GM12878 (cell line): ENCODE results near the gene HOXB2. TPM values are rescaled to one million over a fixed set of nuclear protein-coding genes. Genes with fewer than 3 reads are reported as not detected.
A peak's percentile ranks its signal among the peaks of the same experiment; 100 is the strongest.

Source experiments
- ASH2L ChIP-seq: fragments of 300-600, 200-600 bp; sonication (generic); IDR thresholded peaks from 2 replicates; pipeline ENCODE4 v1.6.1; 2017; ENCODE audit warnings: low read depth, mild to moderate bottlenecking, borderline replicate concordance
- ATF7 ChIP-seq: fragments of 450-650 bp; IDR thresholded peaks from 2 replicates; pipeline ENCODE4 v1.6.1; 2016; ENCODE audit warnings: low read depth, mild to moderate bottlenecking
- BCL11A ChIP-seq: IDR thresholded peaks from 2 replicates; pipeline ENCODE4 v1.6.1; 2011; ENCODE audit warnings: low read depth, low read length
- BHLHE40 ChIP-seq, 2 experiments: fragments of 450-650 bp in 1 of 2; IDR thresholded peaks; 2 replicates each; pipeline ENCODE4 v1.6.1; 2011 to 2017; ENCODE audit warnings: low read depth in 2 of 2, borderline replicate concordance in 1 of 2, improper control_type of control experiment in 1 of 2, low read length in 1 of 2, mild to moderate bottlenecking in 1 of 2
- BRCA1 ChIP-seq: IDR thresholded peaks from 2 replicates; pipeline ENCODE4 v1.6.1; 2011; ENCODE audit warnings: low read depth, low read length, improper control_type of control experiment
- CHD1 ChIP-seq: IDR thresholded peaks from 2 replicates; pipeline ENCODE4 v1.6.1; 2012; ENCODE audit warnings: low read depth, low read length, improper control_type of control experiment
- CHD4 ChIP-seq: fragments of 200-600 bp; sonication (generic); IDR thresholded peaks from 2 replicates; pipeline ENCODE4 v1.6.1; 2016; ENCODE audit warnings: mild to moderate bottlenecking
- E4F1 ChIP-seq: fragments of 450-650 bp; IDR thresholded peaks from 2 replicates; pipeline ENCODE4 v1.6.1; 2018; ENCODE audit warnings: borderline replicate concordance, mild to moderate bottlenecking; ENCODE audit not compliant: partially characterized antibody
- EP300 ChIP-seq, 2 experiments: fragments of 150-350 bp in 1 of 2; IDR thresholded peaks; 2 replicates each; pipeline ENCODE4 v1.6.1; 2011 to 2012; ENCODE audit warnings: low read depth in 2 of 2, low read length in 2 of 2, borderline replicate concordance in 1 of 2, improper control_type of control experiment in 1 of 2, inconsistent platforms in 1 of 2; ENCODE audit not compliant: control insufficient read depth in 1 of 2
- FOXK2 ChIP-seq: fragments of 450-650 bp; IDR thresholded peaks from 2 replicates; pipeline ENCODE4 v1.6.1; 2017; ENCODE audit warnings: mild to moderate bottlenecking, moderate library complexity
- HDGF ChIP-seq: fragments of 450-650 bp; IDR thresholded peaks from 2 replicates; pipeline ENCODE4 v1.6.1; 2016; ENCODE audit warnings: antibody characterized with exemption
- IKZF2 ChIP-seq, 2 experiments: fragments of 450-650 bp; IDR thresholded peaks; 2 replicates each; pipeline ENCODE4 v1.6.1; 2017; ENCODE audit warnings: mild to moderate bottlenecking in 2 of 2, moderate library complexity in 2 of 2
- IRF3 ChIP-seq: fragments of 450-650 bp; IDR thresholded peaks from 2 replicates; pipeline ENCODE4 v1.6.1; 2014; ENCODE audit warnings: mild to moderate bottlenecking
- IRF4 ChIP-seq: IDR thresholded peaks from 2 replicates; pipeline ENCODE4 v1.6.1; 2011; ENCODE audit warnings: low read depth, low read length
- JUNB ChIP-seq: IDR thresholded peaks from 2 replicates; pipeline ENCODE4 v1.6.1; 2016; ENCODE audit warnings: antibody characterized with exemption, mild to moderate bottlenecking
- KDM1A ChIP-seq: fragments of 200-600 bp; sonication (generic); IDR thresholded peaks from 2 replicates; pipeline ENCODE4 v1.6.1; 2016; ENCODE audit warnings: borderline replicate concordance
- LARP7 ChIP-seq: fragments of 450-650 bp; IDR thresholded peaks from 2 replicates; pipeline ENCODE4 v1.6.1; 2017; ENCODE audit warnings: mild to moderate bottlenecking
- MEF2A ChIP-seq: IDR thresholded peaks from 2 replicates; pipeline ENCODE4 v1.6.1; 2011; ENCODE audit warnings: low read depth, mild to moderate bottlenecking, low read length, moderate library complexity; ENCODE audit not compliant: insufficient read depth
- MTA3 ChIP-seq: IDR thresholded peaks from 2 replicates; pipeline ENCODE4 v1.6.1; 2012; ENCODE audit warnings: low read length, inconsistent platforms, borderline replicate concordance
- NFYA ChIP-seq: IDR thresholded peaks from 2 replicates; pipeline ENCODE4 v1.6.1; 2011; ENCODE audit warnings: low read depth, mild to moderate bottlenecking, low read length, improper control_type of control experiment, borderline replicate concordance
- NR2C2 ChIP-seq: IDR thresholded peaks from 2 replicates; pipeline ENCODE4 v1.6.1; 2011; ENCODE audit warnings: borderline replicate concordance, low read depth; ENCODE audit not compliant: control insufficient read depth, insufficient read length
- NRF1 ChIP-seq: conservative IDR thresholded peaks from 2 replicates; pipeline ENCODE4 v1.6.1; 2011; ENCODE audit warnings: mild to moderate bottlenecking, low read depth, low read length, improper control_type of control experiment
- PML ChIP-seq: IDR thresholded peaks from 2 replicates; pipeline ENCODE4 v1.6.1; 2012; ENCODE audit warnings: low read length, inconsistent platforms
- POLR2AphosphoS5 ChIP-seq: IDR thresholded peaks from 2 replicates; pipeline ENCODE4 v1.6.1; 2011; ENCODE audit warnings: mild to moderate bottlenecking, low read length, inconsistent platforms
- POU2F2 ChIP-seq: IDR thresholded peaks from 3 replicates; pipeline ENCODE4 v1.6.1; 2011; ENCODE audit warnings: low read depth, mild to moderate bottlenecking, low read length, borderline replicate concordance
- RAD21 ChIP-seq: IDR thresholded peaks from 2 replicates; pipeline ENCODE4 v1.6.1; 2011; ENCODE audit warnings: mild to moderate bottlenecking, low read depth, low read length, moderate library complexity; ENCODE audit not compliant: insufficient read depth
- RFX5 ChIP-seq: IDR thresholded peaks from 2 replicates; pipeline ENCODE4 v1.6.1; 2011; ENCODE audit warnings: low read depth, low read length, improper control_type of control experiment
- SMAD1 ChIP-seq: fragments of 450-650 bp; IDR thresholded peaks from 2 replicates; pipeline ENCODE4 v1.6.1; 2018; ENCODE audit warnings: mild to moderate bottlenecking, low read depth; ENCODE audit not compliant: partially characterized antibody
- SMARCA5 ChIP-seq: fragments of 450-650 bp; IDR thresholded peaks from 2 replicates; pipeline ENCODE4 v1.6.1; 2017; ENCODE audit warnings: mild to moderate bottlenecking
- SP1 ChIP-seq: IDR thresholded peaks from one replicate; pipeline ENCODE4 v1.6.1; 2011; ENCODE audit warnings: low read depth, low read length
- TARDBP ChIP-seq: IDR thresholded peaks from 2 replicates; pipeline ENCODE4 v1.6.1; 2016; ENCODE audit warnings: borderline replicate concordance
- ZNF274 ChIP-seq: IDR thresholded peaks from one replicate; pipeline ENCODE4 v1.8.0; 2011; ENCODE audit not compliant: insufficient read length, insufficient read depth
- polyA plus RNA-seq, 11 experiments: library from polyadenylated mRNA; depleted of rRNA in 4 of 11; unstranded in 6 of 11; stranded (reverse) in 5 of 11; fragments of >200 nt; fragmentation: Nextera tagmentation in 4 of 11; fragmentation: Illumina TruSeq in 1 of 11; extraction: Ambion mirVana in 4 of 11; extraction: Trizol in 1 of 11; gene quantifications; 1 replicate in 1 of 11; 2 replicates in 10 of 11; pipeline versions ENCODE4 v1.2.1 to v1.2.3, GENCODE V29; 2011 to 2016; ENCODE audit warnings: inconsistent platforms in 2 of 11, missing spikeins in 2 of 11, low read depth in 1 of 11
- total RNA-seq, 4 experiments: library from RNA; depleted of rRNA in 3 of 4; stranded (reverse); fragments of >200 nt in 3 of 4; fragmentation: Illumina TruSeq in 1 of 4; extraction: Trizol in 1 of 4; gene quantifications; 2 replicates each; pipeline versions ENCODE4 v1.2.1 to v1.2.3, GENCODE V29; 2013 to 2021

Gene HOXB2
- total and polyA plus RNA-seq, 10 of the 15 experiments (the other 5 are each of a cell fraction or from before 2014, with no cell fraction given): 0.16 to 8.8 (median 2.3) TPM

DNA sequence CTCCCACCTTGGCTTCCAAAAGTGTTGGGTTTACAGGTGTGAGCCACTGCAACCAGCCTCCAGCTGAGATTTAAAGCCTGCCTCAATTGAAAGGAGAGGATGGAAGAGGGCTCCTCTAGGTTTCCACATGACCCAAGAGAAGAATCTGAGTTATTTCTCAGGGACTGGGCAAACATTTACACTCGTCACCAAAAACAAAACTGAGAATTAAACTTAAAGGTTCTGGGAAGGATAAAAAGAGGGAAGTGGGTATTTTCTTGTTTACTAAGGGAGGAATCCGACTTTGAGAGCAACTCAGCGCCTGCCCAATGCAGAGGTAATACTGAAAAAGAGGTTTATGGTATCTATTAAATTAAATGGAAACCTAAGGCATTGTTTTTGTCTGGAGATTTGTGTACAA, 27.4 kb downstream of the HOXB2 start (continued):
- no peak for TF ChIP-seq E4F1
- TF ChIP-seq BCL11A: no peak
- TF ChIP-seq POU2F2: no peak
- no peak for TF ChIP-seq FOXK2
- TF ChIP-seq KDM1A: no peak
- no peak for TF ChIP-seq ASH2L
- no peak for TF ChIP-seq RFX5
- TF ChIP-seq SMARCA5: no peak
- peak; percentile 34; the same call in 1 of the 2 replicates for TF ChIP-seq JUNB
- TF ChIP-seq RAD21: 0 out of 2 replicates have a peak, but pooled peaks have one; percentile 0
- TF ChIP-seq MTA3: no peak
- no peak for TF ChIP-seq SP1
- TF ChIP-seq IKZF2 (IDR thresholded peaks at IDR 0.05): peak; percentile 74 to 82
- peak in 1 of 2 experiments; percentile 17; a peak in 1 of 4 replicates for TF ChIP-seq BHLHE40 (IDR thresholded peaks at IDR 0.05; ENCODE audit: borderline replicate concordance in 1 of 2, low read depth in 2 of 2, low read length in 1 of 2)
- TF ChIP-seq TARDBP: no peak
- 0 out of 4 replicates have a peak, but pooled peaks of 1 of the 2 experiments have one; percentile 35 for TF ChIP-seq EP300 (IDR thresholded peaks at IDR 0.05; ENCODE audit: borderline replicate concordance in 1 of 2, control insufficient read depth in 1 of 2, low read depth in 2 of 2, low read length in 2 of 2)
- no peak for TF ChIP-seq CHD1
- TF ChIP-seq HDGF: no peak
- TF ChIP-seq POLR2AphosphoS5: no peak
- no peak for TF ChIP-seq BRCA1
- no peak for TF ChIP-seq IRF4
- no peak for TF ChIP-seq NFYA
- no peak for TF ChIP-seq NRF1
- TF ChIP-seq SMAD1: no peak
- no peak for TF ChIP-seq IRF3
- no peak for TF ChIP-seq CHD4
- TF ChIP-seq PML: no peak
- TF ChIP-seq MEF2A: no peak
- no peak for TF ChIP-seq ZNF274
- no peak for TF ChIP-seq LARP7
- TF ChIP-seq NR2C2: no peak
- no peak for TF ChIP-seq ATF7
